ENCODE data around the gene CMSS1.

CMSS1 gene

GRCh38 chr3:99850608-99851007, 32.9 kb downstream of the CMSS1 start:
- DNase-seq (ENCODE audit: low read depth, low spot score) = no peak
- no peak overlapping the region for H3K27ac ChIP-seq

DNA sequence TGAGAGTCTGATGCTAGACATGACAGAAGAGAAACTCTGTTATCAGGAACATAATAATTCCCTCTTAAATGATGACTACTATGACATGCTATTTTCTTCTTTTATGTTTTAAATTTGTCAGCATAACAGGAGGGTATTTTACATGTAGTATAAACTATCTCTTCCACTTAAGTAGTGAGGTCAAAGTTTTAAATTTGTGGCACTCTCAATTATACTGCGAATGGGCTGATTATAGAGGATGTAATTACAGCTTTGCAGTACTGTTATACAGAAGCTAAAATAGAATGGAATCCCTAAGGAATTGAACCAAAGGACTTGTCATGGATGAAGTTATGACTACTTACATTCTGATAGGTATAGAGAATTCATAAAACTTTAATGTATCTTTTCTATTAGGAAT, 34.3 kb downstream of the CMSS1 start:
- no peak for DNase-seq (ENCODE audit: low read depth, low spot score)

GRCh38 chr3:99852851-99853250, 35.2 kb downstream of the CMSS1 start:
- no peak overlapping the region for H3K27ac ChIP-seq
- no peak for DNase-seq (ENCODE audit: low read depth, low spot score)

More for the DNA sequence above, 34.3 kb downstream of the CMSS1 start:
- no peak overlapping the region for H3K27ac ChIP-seq

DNA sequence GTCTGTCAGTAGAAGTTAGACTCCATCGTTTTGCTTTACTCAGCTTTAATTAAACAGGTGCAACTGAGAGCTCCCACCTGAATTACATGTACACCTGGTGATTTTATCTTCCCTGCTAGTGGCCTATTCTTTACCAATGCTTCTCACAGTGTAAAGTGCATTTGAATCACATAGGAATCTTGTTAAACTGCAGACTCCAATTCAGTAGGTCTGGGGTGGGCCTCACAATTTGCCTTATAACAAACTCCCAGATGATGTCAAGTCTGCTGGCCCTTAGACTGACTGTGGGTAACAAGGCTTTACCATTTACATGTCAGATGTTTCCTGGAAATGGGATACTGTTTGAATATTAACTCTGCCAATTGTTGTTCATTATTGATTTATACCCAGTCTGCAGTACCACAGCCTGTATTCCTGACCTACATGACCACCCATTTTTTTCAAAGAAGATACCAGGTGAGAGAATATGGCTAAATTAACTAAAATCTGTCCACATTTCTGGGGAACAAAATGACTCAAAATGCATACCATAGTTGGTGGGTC, 37.2 kb downstream of the CMSS1 start:
- DNase-seq (ENCODE audit: low read depth, low spot score) = no peak

DNA sequence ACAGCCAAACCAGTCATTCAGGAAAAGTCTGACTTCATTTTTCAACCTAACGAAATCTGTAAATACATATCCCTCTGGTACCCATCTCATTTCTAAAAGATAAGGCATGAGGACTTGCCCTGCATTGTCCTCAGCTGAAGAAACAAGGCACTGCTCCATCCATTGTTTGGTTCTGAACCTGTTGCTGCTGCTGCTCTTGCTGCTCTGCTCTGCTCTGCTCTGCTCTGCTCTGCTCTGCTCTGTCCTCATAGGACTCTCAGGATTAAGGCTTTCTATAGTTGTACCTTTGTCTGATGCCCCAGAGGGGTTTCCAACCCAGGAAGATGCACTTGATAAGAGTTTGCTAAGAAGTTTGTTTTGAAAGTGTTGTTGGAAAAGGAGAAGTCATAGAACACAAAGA, 38.2 kb downstream of the CMSS1 start:
- H3K27ac ChIP-seq = no peak overlapping the region
- no peak for DNase-seq (ENCODE audit: low read depth, low spot score)

More for the DNA sequence above, 37.2 kb downstream of the CMSS1 start:
- no peak overlapping the region for H3K27ac ChIP-seq

GRCh38 chr3:99856437-99857220, 39.0 kb downstream of the CMSS1 start:
- H3K27ac ChIP-seq = no peak overlapping the region
- DNase-seq (ENCODE audit: low read depth, low spot score) = no peak

- DNase-seq (ENCODE audit: low read depth, low spot score) = no peak
- H3K27ac ChIP-seq = no peak overlapping the region
These were observed 39.6 kb downstream of the CMSS1 start for GRCh38 chr3:99857278-99857677.

GRCh38 chr3:99858469-99858868, 40.8 kb downstream of the CMSS1 start:
- no peak for DNase-seq (ENCODE audit: low read depth, low spot score)
- H3K27ac ChIP-seq = no peak overlapping the region

DNA sequence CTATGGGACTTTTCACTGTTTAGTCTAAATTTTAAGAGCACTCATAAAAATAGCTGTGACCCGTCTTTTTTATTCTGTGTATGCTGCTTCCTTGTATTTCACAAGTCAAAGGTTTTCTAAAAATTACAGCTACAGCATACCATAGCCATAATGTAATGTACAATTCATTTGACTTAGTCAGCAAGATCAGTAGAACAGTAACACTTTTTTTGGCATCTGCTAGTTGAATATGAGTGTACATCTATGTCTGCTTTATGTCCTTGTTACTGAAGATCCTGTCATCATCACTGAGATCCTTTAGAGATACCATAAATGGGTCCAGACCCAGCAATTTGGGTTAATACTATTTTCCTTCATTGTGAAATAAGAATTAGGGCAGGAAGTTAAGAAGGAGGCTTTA, 42.2 kb downstream of the CMSS1 start:
- peak overlapping the region; percentile 51 for H3K27ac ChIP-seq
- peak; percentile 69 for DNase-seq (ENCODE audit: low read depth, low spot score)

- H3K27ac ChIP-seq = no peak overlapping the region
- no peak for DNase-seq (ENCODE audit: low read depth, low spot score)
These were observed 43.6 kb downstream of the CMSS1 start for GRCh38 chr3:99861216-99861615.

- H3K27ac ChIP-seq = no peak overlapping the region
- DNase-seq (ENCODE audit: low read depth, low spot score) = no peak
These were observed 44.5 kb downstream of the CMSS1 start for GRCh38 chr3:99862208-99862607.

GRCh38 chr3:99863002-99863401, 45.3 kb downstream of the CMSS1 start:
- no peak for DNase-seq (ENCODE audit: low read depth, low spot score)
- no peak overlapping the region for H3K27ac ChIP-seq

DNA sequence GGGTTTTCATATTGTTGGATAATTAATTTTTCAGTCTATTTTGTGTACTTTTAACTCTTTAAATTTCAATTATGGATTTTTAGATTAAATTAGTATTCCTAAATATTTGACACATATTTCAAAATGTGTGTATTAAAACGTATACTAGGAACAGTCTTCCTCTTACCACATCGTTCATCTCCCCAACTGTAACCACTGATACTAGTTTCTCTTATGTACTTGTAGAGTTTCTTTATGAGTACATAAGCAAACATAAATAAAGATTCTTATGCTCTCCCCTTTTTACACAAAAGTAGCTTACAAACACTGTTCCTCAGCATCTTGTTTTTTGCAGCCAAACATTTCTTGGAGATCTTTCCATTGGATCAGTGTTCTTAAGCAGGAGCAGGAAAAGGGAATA, 45.9 kb downstream of the CMSS1 start:
- DNase-seq (ENCODE audit: low read depth, low spot score) = no peak
- no peak overlapping the region for H3K27ac ChIP-seq

DNA sequence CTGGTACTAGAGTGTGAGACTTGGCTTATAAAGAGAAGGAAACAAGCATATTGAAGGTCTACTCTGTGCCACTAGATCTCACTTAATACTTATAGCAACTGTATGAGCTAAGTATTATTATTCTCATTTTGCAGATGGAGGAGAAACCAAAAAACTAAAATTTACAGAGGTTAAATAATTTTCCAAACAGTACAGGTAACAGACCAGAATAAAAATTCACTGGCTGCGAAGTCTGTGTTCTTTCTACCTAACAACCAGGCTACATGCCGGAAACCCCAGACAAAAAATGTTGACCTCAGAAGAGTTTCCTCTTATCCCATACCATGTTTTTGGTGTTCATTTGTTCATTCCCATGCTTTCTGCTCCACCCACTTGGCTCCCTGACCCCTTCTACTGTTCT, 46.6 kb downstream of the CMSS1 start:
- no peak overlapping the region for H3K27ac ChIP-seq
- DNase-seq (ENCODE audit: low read depth, low spot score) = no peak

DNA sequence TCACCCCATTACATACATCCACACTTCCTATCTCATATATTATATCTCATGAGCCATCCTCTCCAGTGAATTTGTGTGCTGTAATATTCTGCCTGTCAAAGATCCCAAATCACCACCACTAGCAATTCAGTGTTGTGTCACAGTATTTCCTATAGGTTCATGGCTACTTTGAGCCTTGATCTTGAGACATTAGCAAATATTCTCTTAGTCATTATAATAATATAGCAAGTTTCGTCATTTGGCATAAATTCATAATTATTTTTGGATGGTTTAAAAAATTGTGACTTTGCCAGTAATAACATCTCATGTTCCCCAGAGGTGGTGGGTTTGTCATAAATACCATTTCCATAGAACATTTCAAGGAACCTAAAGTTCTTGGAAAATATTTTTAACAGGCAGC, 47.7 kb downstream of the CMSS1 start:
- no peak overlapping the region for H3K27ac ChIP-seq
- no peak for DNase-seq (ENCODE audit: low read depth, low spot score)

DNA sequence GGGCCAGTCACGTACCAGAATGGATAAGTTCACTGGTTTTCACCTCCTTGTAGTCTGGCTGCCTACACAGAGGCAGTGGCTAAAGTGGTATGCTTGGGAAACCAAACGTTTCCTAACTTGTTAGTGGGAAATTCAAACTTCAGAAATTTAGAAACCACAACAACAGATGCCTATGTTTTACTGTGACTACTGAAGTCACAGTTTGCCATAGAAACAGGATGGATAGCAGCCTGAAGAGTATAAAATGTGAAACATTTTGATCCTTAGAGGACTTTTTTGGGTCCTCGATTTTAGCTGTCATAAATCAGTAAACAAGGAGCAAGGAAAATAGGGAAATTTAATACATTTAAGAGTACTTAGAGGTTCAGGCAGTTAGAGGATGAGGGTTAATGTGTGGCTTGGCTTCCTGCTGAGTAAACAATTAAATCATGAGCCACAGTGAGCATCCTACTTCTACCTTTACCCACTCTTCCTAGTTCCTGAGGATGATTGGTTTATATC, 48.6 kb downstream of the CMSS1 start:
- H3K27ac ChIP-seq = no peak overlapping the region
- DNase-seq (ENCODE audit: low read depth, low spot score) = no peak

DNA sequence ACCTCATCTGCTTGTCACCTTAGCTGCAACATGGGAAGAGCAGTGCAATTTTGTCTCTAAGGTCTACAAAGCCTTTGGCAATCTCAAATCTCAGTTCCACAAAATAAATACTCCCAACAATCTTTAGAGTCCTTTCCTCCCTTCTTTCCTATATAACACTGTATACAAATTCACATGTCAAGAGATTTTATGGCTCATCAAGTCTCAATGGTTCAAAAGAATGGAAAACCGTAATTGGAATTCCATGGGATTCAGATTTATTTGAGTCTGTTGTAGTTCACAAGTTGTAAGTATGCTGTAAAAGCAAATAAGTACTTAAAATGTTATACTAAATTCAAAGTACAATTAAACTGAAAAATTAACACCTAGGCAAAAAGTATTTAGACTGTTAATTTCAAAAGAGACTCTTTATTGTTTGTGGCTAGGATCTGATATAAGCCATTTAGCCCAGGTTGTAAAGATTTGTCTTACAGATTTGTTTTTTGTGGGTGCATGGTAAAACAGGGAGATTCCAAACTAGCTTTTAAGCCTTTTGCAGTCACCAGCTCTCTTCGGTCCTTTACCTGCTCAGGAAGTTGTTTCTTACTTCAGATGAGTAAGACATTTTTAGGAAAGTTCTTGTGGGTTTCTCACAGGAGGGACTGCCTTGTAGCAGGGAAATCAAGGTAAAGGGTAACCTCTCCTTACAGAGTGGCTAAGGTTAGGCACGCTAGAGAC, 50.1 kb downstream of the CMSS1 start:
- no peak for DNase-seq (ENCODE audit: low read depth, low spot score)
- H3K27ac ChIP-seq = no peak overlapping the region

DNA sequence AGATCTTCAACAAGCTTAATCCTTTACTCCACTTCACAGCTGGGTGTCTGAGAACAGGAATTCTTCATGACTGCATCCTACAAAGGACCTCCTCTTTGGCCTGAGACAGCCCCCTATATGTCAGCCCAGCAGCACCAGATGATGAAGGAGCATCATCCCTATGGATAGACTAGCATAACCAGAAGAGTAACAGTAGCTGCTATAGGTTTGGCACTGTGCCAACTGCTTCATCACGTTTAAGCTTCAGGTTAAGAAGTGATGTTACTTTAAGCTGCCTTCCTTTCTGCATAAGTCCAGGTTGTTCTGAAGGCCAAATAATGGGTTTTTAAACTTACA, 50.6 kb downstream of the CMSS1 start:
- H3K27ac ChIP-seq = no peak overlapping the region
- no peak for DNase-seq (ENCODE audit: low read depth, low spot score)

- H3K27ac ChIP-seq = no peak overlapping the region
- DNase-seq (ENCODE audit: low read depth, low spot score) = no peak
These were observed 52.0 kb downstream of the CMSS1 start for GRCh38 chr3:99869621-99870020.

- DNase-seq (ENCODE audit: low read depth, low spot score) = no peak
- H3K27ac ChIP-seq = no peak overlapping the region
These were observed 53.0 kb downstream of the CMSS1 start for GRCh38 chr3:99870712-99871111.

GRCh38 chr3:99871231-99872045, 53.8 kb downstream of the CMSS1 start:
- no peak overlapping the region for H3K27ac ChIP-seq
- DNase-seq (ENCODE audit: low read depth, low spot score) = no peak

Measured in epithelial cell of prostate (primary cell).